ENCODE results near the gene PSMD4. TPM values are rescaled to one million over a fixed set of nuclear protein-coding genes. Genes with fewer than 3 reads are reported as not detected.

Gene PSMD4
- total RNA-seq, 1 donor from 2014 or later, result 150 TPM

- no peaks in the 10 kb centered on the region for H3K9me3 Mint-ChIP-seq (ENCODE audit: unreplicated experiment)
- DNase-seq (ENCODE audit: extremely low spot score, unreplicated experiment), result no peak
- no peak overlapping the region for H3K4me3 Mint-ChIP-seq (ENCODE audit: unreplicated experiment)
- H3K4me1 Mint-ChIP-seq (ENCODE audit: unreplicated experiment), result peaks cover 59% of the 10 kb centered on the region
- H3K27me3 Mint-ChIP-seq (ENCODE audit: unreplicated experiment), result no peaks in the 10 kb centered on the region
- TF ChIP-seq CTCF (IDR thresholded peaks at IDR 0.05), result no peak
- H3K36me3 Mint-ChIP-seq (ENCODE audit: unreplicated experiment), result peaks cover 44% of the 10 kb centered on the region
- H3K27ac Mint-ChIP-seq (ENCODE audit: unreplicated experiment), result peak overlapping the region; percentile 89
Observed at GRCh38 chr1:151311011-151311410, 56.5 kb downstream of the PSMD4 start.

- H3K4me1 Mint-ChIP-seq (ENCODE audit: unreplicated experiment), result peaks cover 59% of the 10 kb centered on the region
- no peak overlapping the region for H3K4me3 Mint-ChIP-seq (ENCODE audit: unreplicated experiment)
- no peak for TF ChIP-seq CTCF (IDR thresholded peaks at IDR 0.05)
- no peaks in the 10 kb centered on the region for H3K9me3 Mint-ChIP-seq (ENCODE audit: unreplicated experiment)
- H3K27me3 Mint-ChIP-seq (ENCODE audit: unreplicated experiment), result no peaks in the 10 kb centered on the region
- DNase-seq (ENCODE audit: extremely low spot score, unreplicated experiment), result no peak
- H3K27ac Mint-ChIP-seq (ENCODE audit: unreplicated experiment), result peak overlapping the region; percentile 89
- peaks cover 45% of the 10 kb centered on the region for H3K36me3 Mint-ChIP-seq (ENCODE audit: unreplicated experiment)
Observed at GRCh38 chr1:151311589-151312331, 57.2 kb downstream of the PSMD4 start.

- peaks cover 59% of the 10 kb centered on the region for H3K4me1 Mint-ChIP-seq (ENCODE audit: unreplicated experiment)
- H3K9me3 Mint-ChIP-seq (ENCODE audit: unreplicated experiment), result no peaks in the 10 kb centered on the region
- no peak overlapping the region for H3K4me3 Mint-ChIP-seq (ENCODE audit: unreplicated experiment)
- H3K27me3 Mint-ChIP-seq (ENCODE audit: unreplicated experiment), result no peaks in the 10 kb centered on the region
- H3K36me3 Mint-ChIP-seq (ENCODE audit: unreplicated experiment), result peaks cover 45% of the 10 kb centered on the region
- DNase-seq (ENCODE audit: extremely low spot score, unreplicated experiment), result no peak
- peak overlapping the region; percentile 89 for H3K27ac Mint-ChIP-seq (ENCODE audit: unreplicated experiment)
- no peak for TF ChIP-seq CTCF (IDR thresholded peaks at IDR 0.05)
Observed at GRCh38 chr1:151312411-151312810, 57.9 kb downstream of the PSMD4 start.

GRCh38 chr1:151312826-151313225 lies 58.3 kb downstream of the PSMD4 start:
- H3K36me3 Mint-ChIP-seq (ENCODE audit: unreplicated experiment), result peaks cover 48% of the 10 kb centered on the region
- peak overlapping the region; percentile 89 for H3K27ac Mint-ChIP-seq (ENCODE audit: unreplicated experiment)
- no peak for TF ChIP-seq CTCF (IDR thresholded peaks at IDR 0.05)
- H3K4me1 Mint-ChIP-seq (ENCODE audit: unreplicated experiment), result peaks cover 59% of the 10 kb centered on the region
- no peak overlapping the region for H3K4me3 Mint-ChIP-seq (ENCODE audit: unreplicated experiment)
- H3K9me3 Mint-ChIP-seq (ENCODE audit: unreplicated experiment), result no peaks in the 10 kb centered on the region
- no peaks in the 10 kb centered on the region for H3K27me3 Mint-ChIP-seq (ENCODE audit: unreplicated experiment)
- no peak for DNase-seq (ENCODE audit: extremely low spot score, unreplicated experiment)

GRCh38 chr1:151313501-151313900 lies 59.0 kb downstream of the PSMD4 start:
- peaks cover 59% of the 10 kb centered on the region for H3K4me1 Mint-ChIP-seq (ENCODE audit: unreplicated experiment)
- DNase-seq (ENCODE audit: extremely low spot score, unreplicated experiment), result no peak
- no peaks in the 10 kb centered on the region for H3K27me3 Mint-ChIP-seq (ENCODE audit: unreplicated experiment)
- H3K36me3 Mint-ChIP-seq (ENCODE audit: unreplicated experiment), result peaks cover 43% of the 10 kb centered on the region
- H3K27ac Mint-ChIP-seq (ENCODE audit: unreplicated experiment), result peak overlapping the region; percentile 89
- no peak for TF ChIP-seq CTCF (IDR thresholded peaks at IDR 0.05)
- no peak overlapping the region for H3K4me3 Mint-ChIP-seq (ENCODE audit: unreplicated experiment)
- no peaks in the 10 kb centered on the region for H3K9me3 Mint-ChIP-seq (ENCODE audit: unreplicated experiment)

Measured in osteocyte (in vitro differentiated cells).